ELR (cell line): ENCODE data around the gene AR.
A peak's percentile ranks its signal among the peaks of the same experiment; 100 is the strongest.

Source experiments
- DNase-seq: peaks from one replicate; pipeline ENCODE4 v3.0.0-alpha.2; 2015; ENCODE audit warnings: low read depth

Gene AR, protein sequence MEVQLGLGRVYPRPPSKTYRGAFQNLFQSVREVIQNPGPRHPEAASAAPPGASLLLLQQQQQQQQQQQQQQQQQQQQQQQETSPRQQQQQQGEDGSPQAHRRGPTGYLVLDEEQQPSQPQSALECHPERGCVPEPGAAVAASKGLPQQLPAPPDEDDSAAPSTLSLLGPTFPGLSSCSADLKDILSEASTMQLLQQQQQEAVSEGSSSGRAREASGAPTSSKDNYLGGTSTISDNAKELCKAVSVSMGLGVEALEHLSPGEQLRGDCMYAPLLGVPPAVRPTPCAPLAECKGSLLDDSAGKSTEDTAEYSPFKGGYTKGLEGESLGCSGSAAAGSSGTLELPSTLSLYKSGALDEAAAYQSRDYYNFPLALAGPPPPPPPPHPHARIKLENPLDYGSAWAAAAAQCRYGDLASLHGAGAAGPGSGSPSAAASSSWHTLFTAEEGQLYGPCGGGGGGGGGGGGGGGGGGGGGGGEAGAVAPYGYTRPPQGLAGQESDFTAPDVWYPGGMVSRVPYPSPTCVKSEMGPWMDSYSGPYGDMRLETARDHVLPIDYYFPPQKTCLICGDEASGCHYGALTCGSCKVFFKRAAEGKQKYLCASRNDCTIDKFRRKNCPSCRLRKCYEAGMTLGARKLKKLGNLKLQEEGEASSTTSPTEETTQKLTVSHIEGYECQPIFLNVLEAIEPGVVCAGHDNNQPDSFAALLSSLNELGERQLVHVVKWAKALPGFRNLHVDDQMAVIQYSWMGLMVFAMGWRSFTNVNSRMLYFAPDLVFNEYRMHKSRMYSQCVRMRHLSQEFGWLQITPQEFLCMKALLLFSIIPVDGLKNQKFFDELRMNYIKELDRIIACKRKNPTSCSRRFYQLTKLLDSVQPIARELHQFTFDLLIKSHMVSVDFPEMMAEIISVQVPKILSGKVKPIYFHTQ

DNA sequence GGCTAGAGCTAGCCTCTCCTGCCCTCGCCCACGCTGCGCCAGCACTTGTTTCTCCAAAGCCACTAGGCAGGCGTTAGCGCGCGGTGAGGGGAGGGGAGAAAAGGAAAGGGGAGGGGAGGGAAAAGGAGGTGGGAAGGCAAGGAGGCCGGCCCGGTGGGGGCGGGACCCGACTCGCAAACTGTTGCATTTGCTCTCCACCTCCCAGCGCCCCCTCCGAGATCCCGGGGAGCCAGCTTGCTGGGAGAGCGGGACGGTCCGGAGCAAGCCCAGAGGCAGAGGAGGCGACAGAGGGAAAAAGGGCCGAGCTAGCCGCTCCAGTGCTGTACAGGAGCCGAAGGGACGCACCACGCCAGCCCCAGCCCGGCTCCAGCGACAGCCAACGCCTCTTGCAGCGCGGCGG lies at the start of gene AR:
Gene AR (plus strand): TSS at position 204 of the 400 bp plus-strand sequence. CDS start 1,126 bp downstream, outside the sequence.
- DNase-seq: peak; percentile 69

DNA sequence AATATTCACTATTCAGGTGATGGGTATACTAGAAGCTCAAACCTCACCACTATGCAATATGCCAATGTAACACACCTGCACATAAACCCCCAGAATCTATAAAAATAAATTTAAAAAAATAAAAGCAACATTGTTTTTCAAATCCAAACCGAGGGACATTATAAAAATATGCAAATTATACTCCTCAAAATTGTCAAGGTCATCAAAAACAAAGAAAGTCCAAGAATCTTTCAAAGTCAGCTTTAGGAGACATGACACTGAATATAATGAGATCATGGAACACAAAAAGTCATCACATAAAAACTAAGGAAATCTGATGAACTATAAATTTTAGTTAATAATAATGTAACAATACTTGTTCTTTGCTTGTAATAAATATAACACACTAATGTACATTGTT lies 43.2 kb upstream of the AR start:
- no peak for DNase-seq

DNA sequence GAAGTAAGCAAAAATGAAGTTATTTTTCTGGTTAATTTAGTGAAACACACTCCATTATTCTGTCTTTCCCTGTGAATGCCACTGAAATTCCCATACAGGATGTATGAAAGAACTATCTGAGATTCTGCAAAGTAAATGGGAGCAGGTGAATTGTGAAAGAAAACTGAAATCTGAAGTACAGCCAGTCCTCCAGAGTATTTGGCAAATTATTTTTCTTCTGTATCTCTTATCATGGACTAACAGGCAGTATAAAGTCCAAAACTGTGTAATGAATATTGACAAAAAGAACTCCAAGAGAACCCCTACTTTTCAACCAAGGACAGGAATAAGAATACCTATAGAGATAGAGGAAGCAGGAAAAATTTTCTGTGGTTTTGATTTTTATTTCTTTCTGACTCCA lies 40.8 kb upstream of the AR start:
- no peak for DNase-seq

DNA sequence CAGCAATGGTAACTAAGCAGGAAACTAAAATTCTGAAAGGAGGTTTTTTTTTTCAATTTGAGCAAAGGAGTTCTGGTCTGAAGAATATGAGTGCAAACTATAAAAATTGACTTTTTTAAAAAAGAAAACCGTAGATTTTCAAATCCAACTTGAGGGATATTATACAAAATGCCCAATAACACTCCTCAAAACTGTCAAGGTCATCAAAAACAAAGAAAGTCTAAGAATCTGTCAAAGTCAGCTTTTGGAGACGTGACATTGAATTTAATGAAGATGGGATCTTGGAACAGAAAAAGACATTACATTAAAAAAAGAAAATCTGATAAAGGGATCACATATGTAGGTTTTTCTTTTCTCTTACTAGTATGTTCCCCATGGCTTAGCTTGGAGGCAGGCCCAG lies 40.4 kb upstream of the AR start:
- DNase-seq: no peak

DNA sequence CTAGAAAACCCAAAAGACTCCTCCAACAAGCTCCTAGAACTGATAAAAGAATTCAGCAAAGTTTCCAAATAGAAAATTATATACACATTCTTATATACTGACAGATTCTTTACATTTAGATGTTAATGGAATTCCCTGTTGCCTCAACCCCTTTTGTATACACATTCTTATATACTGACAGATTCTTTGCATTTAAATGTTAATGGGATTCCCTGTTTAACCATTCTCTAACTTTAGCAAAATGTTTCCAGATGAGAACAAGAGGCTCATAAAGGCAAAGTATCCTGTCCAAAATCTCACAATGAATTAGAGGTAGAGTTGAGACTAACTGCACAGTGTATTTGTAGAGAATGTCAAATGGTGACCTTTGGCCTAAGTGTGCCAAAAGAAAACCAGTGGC lies 23.1 kb upstream of the AR start:
- DNase-seq: no peak

DNA sequence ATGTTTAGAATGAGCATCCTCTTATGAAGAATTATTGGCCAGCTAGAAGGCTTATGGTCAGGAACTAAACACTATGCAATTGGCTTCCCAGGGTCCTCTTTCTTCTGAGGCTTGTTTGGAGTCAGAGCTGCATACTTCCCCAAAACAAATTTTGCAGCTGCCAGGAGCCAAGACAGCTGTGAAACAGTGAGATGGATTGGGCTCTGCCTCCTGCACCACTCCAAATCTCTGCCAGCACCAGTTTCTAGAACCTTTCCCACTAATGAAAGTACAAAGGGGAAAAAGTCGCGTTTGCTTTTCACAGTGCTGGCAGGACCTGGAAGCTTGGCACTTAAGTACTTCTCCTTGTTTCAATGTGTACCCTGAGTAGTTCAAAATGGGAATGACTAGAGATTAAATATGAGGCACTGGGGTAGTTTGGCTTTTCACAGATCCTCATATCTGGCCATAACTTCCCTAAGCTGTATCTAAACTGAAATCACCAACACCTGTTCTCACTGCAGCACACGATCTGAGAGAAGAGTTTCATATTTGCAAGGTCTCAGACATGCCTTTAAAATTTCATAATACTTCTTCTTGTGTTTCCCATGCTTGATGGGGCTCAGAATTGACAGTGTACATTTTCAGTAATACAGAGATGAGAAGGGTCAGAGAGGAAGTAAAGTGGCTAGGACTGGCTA lies 20.7 kb upstream of the AR start:
- DNase-seq: no peak

DNA sequence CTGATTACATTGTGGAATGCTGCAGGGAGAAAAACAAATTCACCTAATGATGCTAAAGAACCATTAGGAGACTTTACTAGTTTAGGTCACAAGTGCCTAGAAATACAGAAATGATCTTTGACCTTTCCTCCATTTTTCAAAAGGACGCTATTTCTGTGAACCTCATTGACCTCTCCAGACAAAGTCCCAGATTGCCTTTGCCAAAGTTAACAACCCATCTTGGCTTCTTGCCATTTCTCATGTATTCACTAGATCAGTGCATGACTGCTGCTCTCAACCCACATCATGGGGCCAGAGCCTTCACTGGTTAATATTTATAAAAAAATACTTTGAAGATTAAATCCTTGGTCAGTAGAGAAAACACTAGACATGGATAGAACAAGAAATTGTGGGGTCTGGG lies 19.9 kb upstream of the AR start:
- no peak for DNase-seq

DNA sequence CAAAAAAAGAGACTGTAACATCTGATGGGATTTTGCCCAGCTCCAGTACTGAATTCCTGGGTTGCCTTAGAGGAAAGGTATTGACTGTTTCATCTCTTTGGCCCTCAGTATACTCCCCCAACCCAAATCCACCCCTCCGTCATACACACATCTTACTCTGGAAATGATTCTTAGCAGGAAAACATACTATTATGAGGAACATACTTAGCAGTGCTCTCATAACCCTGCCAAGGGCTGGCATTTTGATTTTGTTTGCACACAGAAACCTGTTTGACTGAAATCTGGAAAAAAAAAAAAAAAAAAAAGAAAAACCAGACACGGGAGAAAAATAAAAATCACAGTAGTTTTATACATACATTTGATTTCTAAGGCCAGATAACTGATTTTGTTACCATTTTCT lies 19.4 kb upstream of the AR start:
- DNase-seq: no peak

DNA sequence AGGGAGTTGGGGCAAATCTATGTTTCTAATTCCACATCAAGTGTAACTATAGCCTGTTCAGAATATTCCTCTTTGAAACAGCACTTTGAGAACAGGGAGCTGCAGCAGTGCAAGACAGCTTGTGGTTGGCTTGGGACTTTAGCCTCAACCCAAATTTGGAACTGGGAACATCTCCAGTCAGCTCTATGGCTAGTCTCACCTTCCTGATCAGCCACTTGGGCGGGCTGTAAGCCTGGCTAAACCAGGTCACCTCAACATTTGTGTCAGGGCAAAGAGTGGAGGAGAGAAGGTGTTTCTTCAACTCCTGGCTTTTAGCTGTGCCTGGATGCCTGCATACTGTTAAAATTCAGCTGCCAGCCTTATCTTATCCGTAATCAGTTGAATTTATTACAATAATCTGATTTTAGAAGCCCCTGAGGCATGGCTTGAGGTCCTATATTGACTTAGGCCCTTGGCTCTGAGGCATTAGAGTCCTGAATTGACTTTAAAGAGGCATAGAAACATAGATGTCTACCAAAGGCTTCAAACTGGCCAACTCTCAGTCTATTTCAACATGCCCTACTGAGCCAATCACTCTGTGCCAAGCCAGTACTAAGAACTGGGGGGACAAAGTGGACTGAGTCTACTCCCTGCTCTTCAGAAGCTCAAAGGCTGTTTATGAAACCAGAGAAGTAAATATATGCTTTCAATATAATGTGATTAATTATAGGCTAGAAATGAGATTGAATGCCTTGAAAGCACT lies 18.7 kb upstream of the AR start:
- DNase-seq: no peak

DNA sequence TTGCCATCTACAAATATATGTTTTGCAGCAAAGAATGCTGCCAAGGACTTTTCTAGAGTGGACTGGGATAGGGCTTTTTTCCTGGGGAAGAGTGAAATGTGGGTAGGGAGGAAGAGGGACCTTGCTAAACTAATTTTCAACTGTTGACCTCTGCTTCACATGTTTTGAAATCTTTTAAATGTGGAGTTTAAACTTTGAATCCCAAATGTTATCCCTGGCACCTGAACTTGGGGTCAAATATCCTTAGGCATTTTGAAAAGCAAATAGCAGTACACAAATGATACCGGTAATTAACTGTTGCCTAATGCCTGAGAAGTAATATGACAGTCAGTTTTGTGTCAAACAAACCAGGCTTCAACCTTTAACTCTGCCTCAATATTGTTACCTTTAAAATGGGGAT lies 7.3 kb upstream of the AR start:
- DNase-seq: no peak

DNA sequence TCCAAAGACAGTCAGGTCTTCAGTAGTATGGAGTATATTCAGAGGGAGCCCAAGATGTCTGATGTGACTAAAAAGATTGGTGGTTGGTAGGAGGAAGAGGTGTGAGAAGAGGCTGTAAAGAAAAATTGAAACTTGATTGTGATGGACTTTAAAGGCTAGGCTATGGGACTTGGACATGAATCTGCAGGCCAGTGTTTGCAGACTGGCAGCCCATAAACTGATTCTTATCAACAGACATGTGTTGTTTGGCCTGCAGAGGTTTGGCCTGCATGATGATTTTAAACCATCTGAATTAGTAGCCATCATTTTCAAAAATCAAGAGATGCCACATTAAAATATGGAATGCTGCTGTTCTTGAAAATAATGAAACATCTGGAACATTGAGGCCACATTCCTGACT lies 5.4 kb upstream of the AR start:
- DNase-seq: no peak

DNA sequence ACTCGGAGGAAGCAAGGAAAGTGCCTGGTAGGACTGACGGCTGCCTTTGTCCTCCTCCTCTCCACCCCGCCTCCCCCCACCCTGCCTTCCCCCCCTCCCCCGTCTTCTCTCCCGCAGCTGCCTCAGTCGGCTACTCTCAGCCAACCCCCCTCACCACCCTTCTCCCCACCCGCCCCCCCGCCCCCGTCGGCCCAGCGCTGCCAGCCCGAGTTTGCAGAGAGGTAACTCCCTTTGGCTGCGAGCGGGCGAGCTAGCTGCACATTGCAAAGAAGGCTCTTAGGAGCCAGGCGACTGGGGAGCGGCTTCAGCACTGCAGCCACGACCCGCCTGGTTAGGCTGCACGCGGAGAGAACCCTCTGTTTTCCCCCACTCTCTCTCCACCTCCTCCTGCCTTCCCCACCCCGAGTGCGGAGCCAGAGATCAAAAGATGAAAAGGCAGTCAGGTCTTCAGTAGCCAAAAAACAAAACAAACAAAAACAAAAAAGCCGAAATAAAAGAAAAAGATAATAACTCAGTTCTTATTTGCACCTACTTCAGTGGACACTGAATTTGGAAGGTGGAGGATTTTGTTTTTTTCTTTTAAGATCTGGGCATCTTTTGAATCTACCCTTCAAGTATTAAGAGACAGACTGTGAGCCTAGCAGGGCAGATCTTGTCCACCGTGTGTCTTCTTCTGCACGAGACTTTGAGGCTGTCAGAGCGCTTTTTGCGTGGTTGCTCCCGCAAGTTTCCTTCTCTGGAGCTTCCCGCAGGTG lies 637 bp downstream of the AR start:
- peak; percentile 26 for DNase-seq

DNA sequence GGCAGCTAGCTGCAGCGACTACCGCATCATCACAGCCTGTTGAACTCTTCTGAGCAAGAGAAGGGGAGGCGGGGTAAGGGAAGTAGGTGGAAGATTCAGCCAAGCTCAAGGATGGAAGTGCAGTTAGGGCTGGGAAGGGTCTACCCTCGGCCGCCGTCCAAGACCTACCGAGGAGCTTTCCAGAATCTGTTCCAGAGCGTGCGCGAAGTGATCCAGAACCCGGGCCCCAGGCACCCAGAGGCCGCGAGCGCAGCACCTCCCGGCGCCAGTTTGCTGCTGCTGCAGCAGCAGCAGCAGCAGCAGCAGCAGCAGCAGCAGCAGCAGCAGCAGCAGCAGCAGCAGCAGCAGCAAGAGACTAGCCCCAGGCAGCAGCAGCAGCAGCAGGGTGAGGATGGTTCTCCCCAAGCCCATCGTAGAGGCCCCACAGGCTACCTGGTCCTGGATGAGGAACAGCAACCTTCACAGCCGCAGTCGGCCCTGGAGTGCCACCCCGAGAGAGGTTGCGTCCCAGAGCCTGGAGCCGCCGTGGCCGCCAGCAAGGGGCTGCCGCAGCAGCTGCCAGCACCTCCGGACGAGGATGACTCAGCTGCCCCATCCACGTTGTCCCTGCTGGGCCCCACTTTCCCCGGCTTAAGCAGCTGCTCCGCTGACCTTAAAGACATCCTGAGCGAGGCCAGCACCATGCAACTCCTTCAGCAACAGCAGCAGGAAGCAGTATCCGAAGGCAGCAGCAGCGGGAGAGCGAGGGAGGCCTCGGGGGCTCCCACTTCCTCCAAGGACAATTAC lies 1.4 kb downstream of the AR start:
- DNase-seq: peak; percentile 65

DNA sequence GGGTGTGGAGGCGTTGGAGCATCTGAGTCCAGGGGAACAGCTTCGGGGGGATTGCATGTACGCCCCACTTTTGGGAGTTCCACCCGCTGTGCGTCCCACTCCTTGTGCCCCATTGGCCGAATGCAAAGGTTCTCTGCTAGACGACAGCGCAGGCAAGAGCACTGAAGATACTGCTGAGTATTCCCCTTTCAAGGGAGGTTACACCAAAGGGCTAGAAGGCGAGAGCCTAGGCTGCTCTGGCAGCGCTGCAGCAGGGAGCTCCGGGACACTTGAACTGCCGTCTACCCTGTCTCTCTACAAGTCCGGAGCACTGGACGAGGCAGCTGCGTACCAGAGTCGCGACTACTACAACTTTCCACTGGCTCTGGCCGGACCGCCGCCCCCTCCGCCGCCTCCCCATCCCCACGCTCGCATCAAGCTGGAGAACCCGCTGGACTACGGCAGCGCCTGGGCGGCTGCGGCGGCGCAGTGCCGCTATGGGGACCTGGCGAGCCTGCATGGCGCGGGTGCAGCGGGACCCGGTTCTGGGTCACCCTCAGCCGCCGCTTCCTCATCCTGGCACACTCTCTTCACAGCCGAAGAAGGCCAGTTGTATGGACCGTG lies 2.2 kb downstream of the AR start:
- peak; percentile 47 for DNase-seq

DNA sequence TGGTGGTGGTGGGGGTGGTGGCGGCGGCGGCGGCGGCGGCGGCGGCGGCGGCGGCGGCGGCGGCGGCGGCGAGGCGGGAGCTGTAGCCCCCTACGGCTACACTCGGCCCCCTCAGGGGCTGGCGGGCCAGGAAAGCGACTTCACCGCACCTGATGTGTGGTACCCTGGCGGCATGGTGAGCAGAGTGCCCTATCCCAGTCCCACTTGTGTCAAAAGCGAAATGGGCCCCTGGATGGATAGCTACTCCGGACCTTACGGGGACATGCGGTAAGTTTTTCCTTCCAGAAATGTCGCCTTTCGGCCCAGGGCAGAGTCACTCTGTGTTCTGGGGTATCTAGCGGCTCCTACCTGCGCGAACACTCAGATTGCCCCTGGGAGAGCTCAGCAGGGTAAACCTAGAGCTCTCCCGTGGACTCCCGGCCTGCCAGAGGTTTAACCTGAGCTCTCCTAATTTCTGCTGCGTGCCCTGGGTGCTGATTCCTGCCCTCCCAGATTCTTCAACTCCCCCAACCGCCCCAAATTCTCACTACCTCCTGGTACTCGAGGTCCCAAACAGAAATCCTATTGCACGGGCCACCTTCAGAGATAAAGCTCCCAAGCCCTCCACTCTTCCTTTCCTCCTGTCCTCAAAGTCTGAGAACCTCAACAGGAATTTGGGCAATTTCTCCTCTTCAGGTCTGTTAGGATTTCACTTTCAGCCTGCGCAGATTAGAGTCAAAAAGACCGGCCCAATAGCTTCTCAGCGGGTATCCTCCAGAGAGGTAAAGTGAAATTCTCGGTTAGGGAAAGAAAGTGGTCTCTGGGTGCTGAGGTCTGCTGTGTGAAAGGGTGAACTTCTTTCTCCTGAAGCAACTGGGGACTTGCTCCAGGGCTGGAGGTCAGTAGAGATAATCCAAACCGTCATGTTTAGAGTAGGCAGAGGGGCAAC lies 2.9 kb downstream of the AR start:
- DNase-seq: peak; percentile 22

DNA sequence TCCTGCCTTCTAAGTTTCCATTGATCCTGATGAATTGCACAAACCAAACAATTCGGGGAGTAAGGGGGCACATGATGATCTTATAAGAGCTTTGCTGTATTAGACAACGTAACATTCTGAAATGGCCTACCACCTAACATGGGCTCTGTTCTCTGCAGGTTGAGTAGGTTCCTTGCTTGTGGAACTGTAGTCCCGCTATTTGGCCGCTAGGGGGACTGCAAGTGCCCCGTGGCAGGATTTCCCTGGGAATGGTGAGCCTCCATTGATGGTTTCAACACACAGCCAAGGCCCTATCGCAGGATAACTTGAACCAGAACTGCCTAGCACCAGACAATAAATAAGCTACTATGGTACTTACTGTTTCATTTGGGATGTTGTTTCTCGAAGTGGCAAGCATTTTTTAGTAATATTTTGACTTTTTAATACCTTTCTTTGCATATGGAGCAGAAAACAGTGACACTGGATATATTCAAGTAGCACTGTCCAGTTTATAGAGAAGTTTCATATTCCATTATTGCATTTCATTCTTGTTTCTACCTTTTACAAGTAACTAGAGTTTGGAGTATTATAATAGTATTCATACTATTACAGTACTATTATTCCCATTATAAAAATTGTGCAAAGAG lies 11.9 kb downstream of the AR start:
- peak; percentile 57 for DNase-seq

DNA sequence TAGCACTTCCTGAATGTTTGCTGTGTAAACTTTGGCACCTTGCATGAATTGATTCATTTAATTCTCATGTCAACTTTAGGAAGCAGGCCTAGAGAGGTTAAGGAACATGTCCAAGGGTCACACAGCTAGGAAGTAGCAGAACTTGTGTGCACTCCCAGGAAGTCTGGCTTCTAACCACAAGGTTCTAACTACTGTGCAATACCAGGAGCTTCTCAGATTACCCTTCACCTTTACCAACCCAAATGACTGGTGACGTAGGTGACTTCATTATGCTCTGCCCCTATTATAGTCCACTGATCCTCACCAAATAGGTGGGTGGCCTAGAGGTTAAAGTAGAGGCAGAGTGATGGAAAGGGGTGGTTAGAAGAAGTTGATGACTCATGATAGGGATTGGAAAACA lies 14.4 kb downstream of the AR start:
- DNase-seq: no peak
